Inflammatory macrophage treated with lipopolysaccharide for 1 hour (primary cell): Measurements from ENCODE around the gene PITHD1.
"Not testable (repeated sequence)": the region's sequence is repeated elsewhere in the genome, so short reads cannot be mapped to it uniquely, and the experiment has no call there.

Experiments used
- DNase-seq, 2 donors: peaks; one replicate each; pipeline ENCODE4 v3.0.0-alpha.2; 2020 to 2022

Gene PITHD1

GRCh38 chr1:23777979-23778814 lies at the start of gene PITHD1:
TSS of gene PITHD1 (plus strand) at chr1:23778418. CDS start at chr1:23778516, 98 bp downstream.
- DNase-seq, result peak; percentile 77 to 85

- DNase-seq, result peak; percentile 38 to 65
These were observed 45.6 kb upstream of the PITHD1 start for GRCh38 chr1:23732363-23733224.

GRCh38 chr1:23733281-23733680 lies 44.9 kb upstream of the PITHD1 start:
- DNase-seq, result not testable (repeated sequence)

GRCh38 chr1:23736437-23737134 lies 41.6 kb upstream of the PITHD1 start:
- no peak for DNase-seq

- no peak for DNase-seq
These were observed 36.6 kb upstream of the PITHD1 start for GRCh38 chr1:23741609-23742008.

- DNase-seq, result no peak
These were observed 35.4 kb upstream of the PITHD1 start for GRCh38 chr1:23742670-23743286.

GRCh38 chr1:23743287-23744152 lies 34.7 kb upstream of the PITHD1 start, which contains the start of gene ELOA:
TSS of gene ELOA (plus strand) at chr1:23743471. CDS start at chr1:23743504, 33 bp downstream.
- DNase-seq, result peak; percentile 63 to 71

GRCh38 chr1:23745515-23745914 lies 32.7 kb upstream of the PITHD1 start:
- peak; percentile 32 to 38 for DNase-seq

GRCh38 chr1:23748016-23748415 lies 30.2 kb upstream of the PITHD1 start:
- DNase-seq, result peak; percentile 32 to 39

- DNase-seq, result peak; percentile 47 to 76
These were observed 27.0 kb upstream of the PITHD1 start for GRCh38 chr1:23751050-23751814.

GRCh38 chr1:23751815-23752200 lies 26.4 kb upstream of the PITHD1 start:
- DNase-seq, result no peak

GRCh38 chr1:23752909-23753308 lies 25.3 kb upstream of the PITHD1 start:
- DNase-seq, result no peak

GRCh38 chr1:23756676-23757075 lies 21.5 kb upstream of the PITHD1 start:
- DNase-seq, result no peak

GRCh38 chr1:23757812-23758211 lies 20.4 kb upstream of the PITHD1 start:
- no peak for DNase-seq

- DNase-seq, result no peak
These were observed 18.9 kb upstream of the PITHD1 start for GRCh38 chr1:23759277-23759676.

GRCh38 chr1:23763041-23763577 lies 15.1 kb upstream of the PITHD1 start:
- no peak for DNase-seq

GRCh38 chr1:23768733-23769132 lies 9.5 kb upstream of the PITHD1 start:
- DNase-seq, result no peak

GRCh38 chr1:23772049-23772853 lies 6.0 kb upstream of the PITHD1 start:
- DNase-seq, result peak; percentile 61 to 98

GRCh38 chr1:23772854-23773242 lies 5.4 kb upstream of the PITHD1 start:
- DNase-seq, result no peak
